ENCODE measurements around the gene IGFN1. TPM values are rescaled to one million over a fixed set of nuclear protein-coding genes. Genes with fewer than 3 reads are reported as not detected.

Gene IGFN1
- total RNA-seq, 1 donor from 2014 or later, result 0.52 TPM

- H3K4me1 ChIP-seq (ENCODE audit: control insufficient read depth in 3 of 3, insufficient read depth in 3 of 3, low read length in 3 of 3), result no peaks in the 10 kb centered on the region
- H3K27ac ChIP-seq (ENCODE audit: low read depth, low read length), result no peak overlapping the region
- H3K9me3 ChIP-seq (ENCODE audit: control insufficient read depth in 3 of 3, low read length in 3 of 3), result no peaks in the 10 kb centered on the region
- no peaks in the 10 kb centered on the region for H3K36me3 ChIP-seq (ENCODE audit: control insufficient read depth in 3 of 3, insufficient read depth in 3 of 3, low read length in 3 of 3)
- peaks cover 5 to 14% (median 7%) of the 10 kb centered on the region in 3 donors for H3K27me3 ChIP-seq (ENCODE audit: control insufficient read depth in 3 of 3, insufficient read depth in 3 of 3, low read length in 3 of 3)
- no peak overlapping the region for H3K4me3 ChIP-seq (ENCODE audit: low read length in 3 of 3)
- no peak overlapping the region for H3K9ac ChIP-seq (ENCODE audit: low read depth in 1 of 3, low read length in 3 of 3)
Measured at GRCh38 chr1:201267481-201268229, 77.0 kb downstream of the IGFN1 start.

GRCh38 chr1:201268604-201269151 is 78.1 kb downstream of the IGFN1 start:
- no peak overlapping the region for H3K9ac ChIP-seq (ENCODE audit: low read depth in 1 of 3, low read length in 3 of 3)
- no peak overlapping the region for H3K4me3 ChIP-seq (ENCODE audit: low read length in 3 of 3)
- H3K9me3 ChIP-seq (ENCODE audit: control insufficient read depth in 3 of 3, low read length in 3 of 3), result no peaks in the 10 kb centered on the region
- H3K4me1 ChIP-seq (ENCODE audit: control insufficient read depth in 3 of 3, insufficient read depth in 3 of 3, low read length in 3 of 3), result no peaks in the 10 kb centered on the region
- H3K27ac ChIP-seq (ENCODE audit: low read depth, low read length), result no peak overlapping the region
- peaks cover 5 to 10% (median 7%) of the 10 kb centered on the region in 3 donors for H3K27me3 ChIP-seq (ENCODE audit: control insufficient read depth in 3 of 3, insufficient read depth in 3 of 3, low read length in 3 of 3)
- H3K36me3 ChIP-seq (ENCODE audit: control insufficient read depth in 3 of 3, insufficient read depth in 3 of 3, low read length in 3 of 3), result no peaks in the 10 kb centered on the region

GRCh38 chr1:201269281-201269680 is 78.7 kb downstream of the IGFN1 start:
- Histone ChIP-seq H3K27me3 (ENCODE audit: control insufficient read depth in 3 of 3, insufficient read depth in 3 of 3, low read length in 3 of 3) (peaks cover 4 to 7% (median 5%) of the 10 kb centered on the region in 3 donors), H3K36me3 (ENCODE audit: control insufficient read depth in 3 of 3, insufficient read depth in 3 of 3, low read length in 3 of 3) (no peaks in the 10 kb centered on the region), H3K27ac (ENCODE audit: low read depth, low read length) (no peak overlapping the region), H3K9ac (ENCODE audit: low read depth in 1 of 3, low read length in 3 of 3) (no peak overlapping the region), H3K9me3 (ENCODE audit: control insufficient read depth in 3 of 3, low read length in 3 of 3) (no peaks in the 10 kb centered on the region), H3K4me3 (ENCODE audit: low read length in 3 of 3) (no peak overlapping the region), H3K4me1 (ENCODE audit: control insufficient read depth in 3 of 3, insufficient read depth in 3 of 3, low read length in 3 of 3) (no peaks in the 10 kb centered on the region)

- Histone ChIP-seq H3K27ac (ENCODE audit: low read depth, low read length) (no peak overlapping the region), H3K4me3 (ENCODE audit: low read length in 3 of 3) (no peak overlapping the region), H3K9ac (ENCODE audit: low read depth in 1 of 3, low read length in 3 of 3) (no peak overlapping the region), H3K36me3 (ENCODE audit: control insufficient read depth in 3 of 3, insufficient read depth in 3 of 3, low read length in 3 of 3) (no peaks in the 10 kb centered on the region), H3K4me1 (ENCODE audit: control insufficient read depth in 3 of 3, insufficient read depth in 3 of 3, low read length in 3 of 3) (no peaks in the 10 kb centered on the region), H3K9me3 (ENCODE audit: control insufficient read depth in 3 of 3, low read length in 3 of 3) (no peaks in the 10 kb centered on the region), H3K27me3 (ENCODE audit: control insufficient read depth in 3 of 3, insufficient read depth in 3 of 3, low read length in 3 of 3) (peaks cover 4 to 7% (median 5%) of the 10 kb centered on the region in 3 donors)
Measured at GRCh38 chr1:201269900-201270410, 79.3 kb downstream of the IGFN1 start.

- H3K36me3 ChIP-seq (ENCODE audit: control insufficient read depth in 3 of 3, insufficient read depth in 3 of 3, low read length in 3 of 3), result no peaks in the 10 kb centered on the region
- no peak overlapping the region for H3K9ac ChIP-seq (ENCODE audit: low read depth in 1 of 3, low read length in 3 of 3)
- H3K4me1 ChIP-seq (ENCODE audit: control insufficient read depth in 3 of 3, insufficient read depth in 3 of 3, low read length in 3 of 3), result peaks cover 0 to 5% (median 0%) of the 10 kb centered on the region in 3 donors
- peaks cover 4 to 7% (median 5%) of the 10 kb centered on the region in 3 donors for H3K27me3 ChIP-seq (ENCODE audit: control insufficient read depth in 3 of 3, insufficient read depth in 3 of 3, low read length in 3 of 3)
- H3K9me3 ChIP-seq (ENCODE audit: control insufficient read depth in 3 of 3, low read length in 3 of 3), result no peaks in the 10 kb centered on the region
- H3K4me3 ChIP-seq (ENCODE audit: low read length in 3 of 3), result no peak overlapping the region
- H3K27ac ChIP-seq (ENCODE audit: low read depth, low read length), result no peak overlapping the region
Measured at GRCh38 chr1:201270616-201271390, 80.2 kb downstream of the IGFN1 start.

GRCh38 chr1:201272799-201273198 is 82.2 kb downstream of the IGFN1 start:
- Histone ChIP-seq H3K4me1 (ENCODE audit: control insufficient read depth in 3 of 3, insufficient read depth in 3 of 3, low read length in 3 of 3) (peaks cover 0 to 6% (median 0%) of the 10 kb centered on the region in 3 donors), H3K4me3 (ENCODE audit: low read length in 3 of 3) (no peak overlapping the region), H3K9me3 (ENCODE audit: control insufficient read depth in 3 of 3, low read length in 3 of 3) (no peaks in the 10 kb centered on the region), H3K36me3 (ENCODE audit: control insufficient read depth in 3 of 3, insufficient read depth in 3 of 3, low read length in 3 of 3) (no peaks in the 10 kb centered on the region), H3K9ac (ENCODE audit: low read depth in 1 of 3, low read length in 3 of 3) (no peak overlapping the region), H3K27me3 (ENCODE audit: control insufficient read depth in 3 of 3, insufficient read depth in 3 of 3, low read length in 3 of 3) (peaks cover 5 to 10% (median 9%) of the 10 kb centered on the region in 3 donors), H3K27ac (ENCODE audit: low read depth, low read length) (no peak overlapping the region)

GRCh38 chr1:201274616-201275252 is 84.1 kb downstream of the IGFN1 start:
- Histone ChIP-seq H3K27me3 (ENCODE audit: control insufficient read depth in 3 of 3, insufficient read depth in 3 of 3, low read length in 3 of 3) (peaks cover 5 to 17% (median 9%) of the 10 kb centered on the region in 3 donors), H3K36me3 (ENCODE audit: control insufficient read depth in 3 of 3, insufficient read depth in 3 of 3, low read length in 3 of 3) (no peaks in the 10 kb centered on the region), H3K27ac (ENCODE audit: low read depth, low read length) (no peak overlapping the region), H3K4me1 (ENCODE audit: control insufficient read depth in 3 of 3, insufficient read depth in 3 of 3, low read length in 3 of 3) (peaks cover 0 to 6% (median 2%) of the 10 kb centered on the region in 3 donors), H3K4me3 (ENCODE audit: low read length in 3 of 3) (no peak overlapping the region), H3K9me3 (ENCODE audit: control insufficient read depth in 3 of 3, low read length in 3 of 3) (no peaks in the 10 kb centered on the region), H3K9ac (ENCODE audit: low read depth in 1 of 3, low read length in 3 of 3) (no peak overlapping the region)

- H3K27ac ChIP-seq (ENCODE audit: low read depth, low read length), result no peak overlapping the region
Measured at GRCh38 chr1:201275253-201275666, 84.6 kb downstream of the IGFN1 start.

GRCh38 chr1:201276891-201277290 is 86.3 kb downstream of the IGFN1 start:
- Histone ChIP-seq H3K36me3 (ENCODE audit: control insufficient read depth in 3 of 3, insufficient read depth in 3 of 3, low read length in 3 of 3) (no peaks in the 10 kb centered on the region), H3K9me3 (ENCODE audit: control insufficient read depth in 3 of 3, low read length in 3 of 3) (no peaks in the 10 kb centered on the region), H3K4me3 (ENCODE audit: low read length in 3 of 3) (no peak overlapping the region), H3K9ac (ENCODE audit: low read depth in 1 of 3, low read length in 3 of 3) (no peak overlapping the region), H3K4me1 (ENCODE audit: control insufficient read depth in 3 of 3, insufficient read depth in 3 of 3, low read length in 3 of 3) (peaks cover 0 to 6% (median 2%) of the 10 kb centered on the region in 3 donors), H3K27ac (ENCODE audit: low read depth, low read length) (no peak overlapping the region), H3K27me3 (ENCODE audit: control insufficient read depth in 3 of 3, insufficient read depth in 3 of 3, low read length in 3 of 3) (peaks cover 9 to 31% (median 22%) of the 10 kb centered on the region in 3 donors)

More at GRCh38 chr1:201275253-201275666, 84.6 kb downstream of the IGFN1 start:
- peaks cover 5 to 18% (median 9%) of the 10 kb centered on the region in 3 donors for H3K27me3 ChIP-seq (ENCODE audit: control insufficient read depth in 3 of 3, insufficient read depth in 3 of 3, low read length in 3 of 3)
- no peak overlapping the region for H3K4me3 ChIP-seq (ENCODE audit: low read length in 3 of 3)
- no peaks in the 10 kb centered on the region for H3K36me3 ChIP-seq (ENCODE audit: control insufficient read depth in 3 of 3, insufficient read depth in 3 of 3, low read length in 3 of 3)
- H3K9ac ChIP-seq (ENCODE audit: low read depth in 1 of 3, low read length in 3 of 3), result no peak overlapping the region
- H3K9me3 ChIP-seq (ENCODE audit: control insufficient read depth in 3 of 3, low read length in 3 of 3), result no peaks in the 10 kb centered on the region
- peaks cover 0 to 6% (median 2%) of the 10 kb centered on the region in 3 donors for H3K4me1 ChIP-seq (ENCODE audit: control insufficient read depth in 3 of 3, insufficient read depth in 3 of 3, low read length in 3 of 3)
